ENCODE measurements around the gene ITGB8. TPM values are rescaled to one million over a fixed set of nuclear protein-coding genes. Genes with fewer than 3 reads are reported as not detected.

Gene ITGB8
- total RNA-seq, 1 experiment from 2014 or later, result 2.4 TPM

DNA sequence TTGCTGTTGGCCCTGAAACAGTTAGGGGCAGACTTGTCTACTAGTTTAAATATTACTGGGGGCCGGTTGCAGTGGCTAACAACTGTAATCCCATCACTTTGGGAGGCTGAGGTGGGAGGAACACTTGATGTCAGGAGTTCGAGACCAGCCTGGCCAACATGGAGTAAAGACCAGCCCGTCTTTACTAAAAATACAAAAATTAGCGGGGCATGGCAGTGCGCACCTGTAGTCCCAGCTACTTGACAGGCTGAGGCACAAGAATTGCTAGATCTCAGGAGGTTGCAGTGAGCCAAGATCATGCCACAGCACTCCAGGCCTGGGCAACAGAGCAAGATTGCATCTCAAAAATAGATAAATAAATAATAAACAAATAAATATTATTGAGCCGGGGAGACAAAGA is 7.6 kb downstream of the ITGB8 start:
- peaks cover 29 to 33% of the 10 kb centered on the region in 2 experiments for H3K4me1 ChIP-seq (ENCODE audit: control insufficient read depth in 1 of 2, insufficient read depth in 2 of 2, low read length in 2 of 2)
- no peaks in the 10 kb centered on the region for H3K79me2 ChIP-seq (ENCODE audit: insufficient read depth, low read length)
- H4K20me1 ChIP-seq (ENCODE audit: insufficient read depth), result no peaks in the 10 kb centered on the region
- no peaks in the 10 kb centered on the region for H3K9me2 ChIP-seq (ENCODE audit: insufficient read depth)
- ChIA-PET POLR2A (no interaction called here), CTCF (no interaction called here), RAD21 (ENCODE audit: low non-redundant PET in 1 of 2, low total read pairs in 2 of 2, uncharacterized antibody in 2 of 2, unreplicated experiment in 2 of 2) (no interaction called here)
- TF ChIP-seq ZFX (IDR thresholded peaks at IDR 0.05), result no peak
- TF ChIP-seq, protein P1, sequence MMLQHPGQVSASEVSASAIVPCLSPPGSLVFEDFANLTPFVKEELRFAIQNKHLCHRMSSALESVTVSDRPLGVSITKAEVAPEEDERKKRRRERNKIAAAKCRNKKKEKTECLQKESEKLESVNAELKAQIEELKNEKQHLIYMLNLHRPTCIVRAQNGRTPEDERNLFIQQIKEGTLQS (IDR thresholded peaks at IDR 0.05), result no peak
- TF ChIP-seq, protein P2, sequence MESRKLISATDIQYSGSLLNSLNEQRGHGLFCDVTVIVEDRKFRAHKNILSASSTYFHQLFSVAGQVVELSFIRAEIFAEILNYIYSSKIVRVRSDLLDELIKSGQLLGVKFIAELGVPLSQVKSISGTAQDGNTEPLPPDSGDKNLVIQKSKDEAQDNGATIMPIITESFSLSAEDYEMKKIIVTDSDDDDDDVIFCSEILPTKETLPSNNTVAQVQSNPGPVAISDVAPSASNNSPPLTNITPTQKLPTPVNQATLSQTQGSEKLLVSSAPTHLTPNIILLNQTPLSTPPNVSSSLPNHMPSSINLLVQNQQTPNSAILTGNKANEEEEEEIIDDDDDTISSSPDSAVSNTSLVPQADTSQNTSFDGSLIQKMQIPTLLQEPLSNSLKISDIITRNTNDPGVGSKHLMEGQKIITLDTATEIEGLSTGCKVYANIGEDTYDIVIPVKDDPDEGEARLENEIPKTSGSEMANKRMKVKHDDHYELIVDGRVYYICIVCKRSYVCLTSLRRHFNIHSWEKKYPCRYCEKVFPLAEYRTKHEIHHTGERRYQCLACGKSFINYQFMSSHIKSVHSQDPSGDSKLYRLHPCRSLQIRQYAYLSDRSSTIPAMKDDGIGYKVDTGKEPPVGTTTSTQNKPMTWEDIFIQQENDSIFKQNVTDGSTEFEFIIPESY (IDR thresholded peaks at IDR 0.05; ENCODE audit: extremely low read depth, insufficient replicate concordance, low read length), result no peak
- TF ChIP-seq TCF7L2 (IDR thresholded peaks at IDR 0.05; ENCODE audit: borderline replicate concordance, extremely low read depth, insufficient read depth, insufficient read length), result no peak
- no peak for TF ChIP-seq SRF (IDR thresholded peaks at IDR 0.05; ENCODE audit: low read depth)
- TF ChIP-seq, protein P3, sequence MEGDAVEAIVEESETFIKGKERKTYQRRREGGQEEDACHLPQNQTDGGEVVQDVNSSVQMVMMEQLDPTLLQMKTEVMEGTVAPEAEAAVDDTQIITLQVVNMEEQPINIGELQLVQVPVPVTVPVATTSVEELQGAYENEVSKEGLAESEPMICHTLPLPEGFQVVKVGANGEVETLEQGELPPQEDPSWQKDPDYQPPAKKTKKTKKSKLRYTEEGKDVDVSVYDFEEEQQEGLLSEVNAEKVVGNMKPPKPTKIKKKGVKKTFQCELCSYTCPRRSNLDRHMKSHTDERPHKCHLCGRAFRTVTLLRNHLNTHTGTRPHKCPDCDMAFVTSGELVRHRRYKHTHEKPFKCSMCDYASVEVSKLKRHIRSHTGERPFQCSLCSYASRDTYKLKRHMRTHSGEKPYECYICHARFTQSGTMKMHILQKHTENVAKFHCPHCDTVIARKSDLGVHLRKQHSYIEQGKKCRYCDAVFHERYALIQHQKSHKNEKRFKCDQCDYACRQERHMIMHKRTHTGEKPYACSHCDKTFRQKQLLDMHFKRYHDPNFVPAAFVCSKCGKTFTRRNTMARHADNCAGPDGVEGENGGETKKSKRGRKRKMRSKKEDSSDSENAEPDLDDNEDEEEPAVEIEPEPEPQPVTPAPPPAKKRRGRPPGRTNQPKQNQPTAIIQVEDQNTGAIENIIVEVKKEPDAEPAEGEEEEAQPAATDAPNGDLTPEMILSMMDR (IDR thresholded peaks at IDR 0.05 in 2 of 3, conservative IDR thresholded peaks at IDR 0.05 in 1 of 3; ENCODE audit: borderline replicate concordance in 1 of 3, insufficient read depth in 1 of 3, low read depth in 2 of 3, low read length in 2 of 3), result no peak
- TF ChIP-seq FOSL1 (IDR thresholded peaks at IDR 0.05; ENCODE audit: low read depth), result no peak
- no peak for TF ChIP-seq EZH2 (IDR thresholded peaks at IDR 0.05)
- TF ChIP-seq ELF1 (IDR thresholded peaks at IDR 0.05; ENCODE audit: borderline replicate concordance, low read depth), result no peak
- TF ChIP-seq EGR1 (IDR thresholded peaks at IDR 0.05; ENCODE audit: low read depth), result no peak
- TF ChIP-seq, protein P4, sequence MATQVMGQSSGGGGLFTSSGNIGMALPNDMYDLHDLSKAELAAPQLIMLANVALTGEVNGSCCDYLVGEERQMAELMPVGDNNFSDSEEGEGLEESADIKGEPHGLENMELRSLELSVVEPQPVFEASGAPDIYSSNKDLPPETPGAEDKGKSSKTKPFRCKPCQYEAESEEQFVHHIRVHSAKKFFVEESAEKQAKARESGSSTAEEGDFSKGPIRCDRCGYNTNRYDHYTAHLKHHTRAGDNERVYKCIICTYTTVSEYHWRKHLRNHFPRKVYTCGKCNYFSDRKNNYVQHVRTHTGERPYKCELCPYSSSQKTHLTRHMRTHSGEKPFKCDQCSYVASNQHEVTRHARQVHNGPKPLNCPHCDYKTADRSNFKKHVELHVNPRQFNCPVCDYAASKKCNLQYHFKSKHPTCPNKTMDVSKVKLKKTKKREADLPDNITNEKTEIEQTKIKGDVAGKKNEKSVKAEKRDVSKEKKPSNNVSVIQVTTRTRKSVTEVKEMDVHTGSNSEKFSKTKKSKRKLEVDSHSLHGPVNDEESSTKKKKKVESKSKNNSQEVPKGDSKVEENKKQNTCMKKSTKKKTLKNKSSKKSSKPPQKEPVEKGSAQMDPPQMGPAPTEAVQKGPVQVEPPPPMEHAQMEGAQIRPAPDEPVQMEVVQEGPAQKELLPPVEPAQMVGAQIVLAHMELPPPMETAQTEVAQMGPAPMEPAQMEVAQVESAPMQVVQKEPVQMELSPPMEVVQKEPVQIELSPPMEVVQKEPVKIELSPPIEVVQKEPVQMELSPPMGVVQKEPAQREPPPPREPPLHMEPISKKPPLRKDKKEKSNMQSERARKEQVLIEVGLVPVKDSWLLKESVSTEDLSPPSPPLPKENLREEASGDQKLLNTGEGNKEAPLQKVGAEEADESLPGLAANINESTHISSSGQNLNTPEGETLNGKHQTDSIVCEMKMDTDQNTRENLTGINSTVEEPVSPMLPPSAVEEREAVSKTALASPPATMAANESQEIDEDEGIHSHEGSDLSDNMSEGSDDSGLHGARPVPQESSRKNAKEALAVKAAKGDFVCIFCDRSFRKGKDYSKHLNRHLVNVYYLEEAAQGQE (IDR thresholded peaks at IDR 0.05; ENCODE audit: low read depth), result no peak
- TF ChIP-seq POLR2AphosphoS5 (IDR thresholded peaks at IDR 0.05; ENCODE audit: low read depth, low read length), result no peak
- TF ChIP-seq, protein P5, sequence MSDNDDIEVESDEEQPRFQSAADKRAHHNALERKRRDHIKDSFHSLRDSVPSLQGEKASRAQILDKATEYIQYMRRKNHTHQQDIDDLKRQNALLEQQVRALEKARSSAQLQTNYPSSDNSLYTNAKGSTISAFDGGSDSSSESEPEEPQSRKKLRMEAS (IDR thresholded peaks at IDR 0.05), result no peak
- TF ChIP-seq ZNF274 (IDR thresholded peaks at IDR 0.05; ENCODE audit: low read depth, low read length), result no peak
- no peak for TF ChIP-seq SP1 (IDR thresholded peaks at IDR 0.05; ENCODE audit: low read depth)
- no peak for TF ChIP-seq JUND (IDR thresholded peaks at IDR 0.05)
- TF ChIP-seq POLR2A (IDR thresholded peaks at IDR 0.05; ENCODE audit: borderline replicate concordance, extremely low read depth, insufficient read depth, insufficient read length), result no peak
- no peaks in the 10 kb centered on the region for H3K36me3 ChIP-seq (ENCODE audit: control insufficient read depth in 1 of 2, insufficient read depth in 2 of 2, low read length in 2 of 2)
- no peak overlapping the region for H2AFZ ChIP-seq (ENCODE audit: low read depth, low read length, poor library complexity, severe bottlenecking)
- H3K27ac ChIP-seq (ENCODE audit: low read depth, low read length), result no peak overlapping the region
- H3K4me3 ChIP-seq (replicated peaks in 1 of 2; ENCODE audit: low read depth in 1 of 2, low read length in 2 of 2), result no peak overlapping the region
- H3K9me3 ChIP-seq (ENCODE audit: control insufficient read depth in 1 of 2, insufficient read depth in 1 of 2, low read depth in 1 of 2, low read length in 2 of 2), result no peaks in the 10 kb centered on the region
- no peak overlapping the region for H3K9ac ChIP-seq (ENCODE audit: low read length)
- no peak overlapping the region for H3K4me2 ChIP-seq (ENCODE audit: low read length)
- intact Hi-C loops (cut with micrococcal nuclease), result no loop called here
- DNase-seq (ENCODE audit: low read depth, low spot score) (no peak), ATAC-seq (no peak)
- no peaks in the 10 kb centered on the region for H3K27me3 ChIP-seq (ENCODE audit: insufficient read depth, low read length)
- BruUV-seq (replicated peaks), result no TSS peak
